ENCODE results near the gene SLC25A23.

The SLC25A23 gene

GRCh38 chr19:6464070-6464873, 4.7 kb upstream of the SLC25A23 start, which contains the start of gene CRB3:
CRB3 (plus strand) TSS chr19:6464271; CDS start chr19:6464702, 431 bp downstream.
- no peaks in the 10 kb centered on the region for H3K36me3 ChIP-seq (replicated peaks)
- TF ChIP-seq CTCF (IDR thresholded peaks at IDR 0.05; ENCODE audit: low read depth, low read length, missing control alignments), result no peak
- in situ Hi-C loops (cut with HindIII; ENCODE audit: low pct_ligation_motif_present, low sequenced_read_pairs), result no loop called here
- H3K4me3 ChIP-seq (ENCODE audit: low read depth, low read length), result no peak within 1 kb of the TSS
- H3K27me3 ChIP-seq (replicated peaks), result peaks cover 18% of the 10 kb centered on the region
- DNase-seq, result no peak
- H3K27ac ChIP-seq, result no peak within 1 kb of the TSS

- H3K36me3 ChIP-seq (replicated peaks), result no peaks in the 10 kb centered on the region
- peak overlapping the region; percentile 66 for H3K4me3 ChIP-seq (ENCODE audit: low read depth, low read length)
- DNase-seq, result peak; percentile 99
- in situ Hi-C loops (cut with HindIII; ENCODE audit: low pct_ligation_motif_present, low sequenced_read_pairs), result no loop called here
- no peak overlapping the region for H3K27ac ChIP-seq
- H3K27me3 ChIP-seq (replicated peaks), result peaks cover 15% of the 10 kb centered on the region
- TF ChIP-seq CTCF (IDR thresholded peaks at IDR 0.05; ENCODE audit: low read depth, low read length, missing control alignments), result peak; percentile 79
These were observed 700 bp upstream of the SLC25A23 start for GRCh38 chr19:6460099-6460884.

- Histone ChIP-seq H3K36me3 (replicated peaks) (peaks cover 8% of the 10 kb centered on the region), H3K4me3 (ENCODE audit: low read depth, low read length) (peak overlapping the region; percentile 66), H3K27ac (no peak overlapping the region), H3K27me3 (replicated peaks) (peaks cover 2% of the 10 kb centered on the region)
- DNase-seq, result no peak
- TF ChIP-seq CTCF (IDR thresholded peaks at IDR 0.05; ENCODE audit: low read depth, low read length, missing control alignments), result no peak
- in situ Hi-C loops (cut with HindIII; ENCODE audit: low pct_ligation_motif_present, low sequenced_read_pairs), result no loop called here
These were observed 814 bp downstream of the SLC25A23 start for GRCh38 chr19:6458695-6459261.

GRCh38 chr19:6457958-6458694, 1.5 kb downstream of the SLC25A23 start:
- Histone ChIP-seq H3K4me3 (ENCODE audit: low read depth, low read length) (no peak overlapping the region), H3K27ac (no peak overlapping the region), H3K27me3 (replicated peaks) (no peaks in the 10 kb centered on the region), H3K36me3 (replicated peaks) (peaks cover 9% of the 10 kb centered on the region)
- DNase-seq, result no peak
- in situ Hi-C loops (cut with HindIII; ENCODE audit: low pct_ligation_motif_present, low sequenced_read_pairs), result no loop called here
- TF ChIP-seq CTCF (IDR thresholded peaks at IDR 0.05; ENCODE audit: low read depth, low read length, missing control alignments), result no peak

GRCh38 chr19:6455924-6456323, 3.7 kb downstream of the SLC25A23 start:
- DNase-seq, result no peak
- in situ Hi-C loops (cut with HindIII; ENCODE audit: low pct_ligation_motif_present, low sequenced_read_pairs), result no loop called here
- TF ChIP-seq CTCF (IDR thresholded peaks at IDR 0.05; ENCODE audit: low read depth, low read length, missing control alignments), result no peak
- Histone ChIP-seq H3K36me3 (replicated peaks) (peaks cover 9% of the 10 kb centered on the region), H3K4me3 (ENCODE audit: low read depth, low read length) (no peak overlapping the region), H3K27ac (no peak overlapping the region), H3K27me3 (replicated peaks) (no peaks in the 10 kb centered on the region)

Measured in brain microvascular endothelial cell (primary cell).